Upper lobe of left lung (tissue), 6 donors: ENCODE measurements around the gene GNB2. TPM values are rescaled to one million over a fixed set of nuclear protein-coding genes. Genes with fewer than 3 reads are reported as not detected.

Experiments
- ATAC-seq, 2 donors: fragments of 200-7000 bp; cut with Tn5 transposase; one replicate each; pipeline ENCODE4 v1.9.1; 2022; ENCODE audit warnings: mild to moderate bottlenecking in 2 of 2, moderate library complexity in 2 of 2; ENCODE audit not compliant: low FRiP score in 2 of 2
- DNase-seq, 2 donors: peaks; one replicate each; pipeline ENCODE4 v3.0.0-alpha.2; 2019 to 2020
- H3K27ac ChIP-seq, 4 donors: fragments of 200-600 bp; sonication (generic); one replicate each; pipeline ENCODE4 v1.5.1; 2016 to 2019
- H3K27me3 ChIP-seq, 4 donors: fragments of 200-600 bp; sonication (generic); one replicate each; pipeline ENCODE4 v1.5.1; 2017 to 2019
- H3K36me3 ChIP-seq, 4 donors: fragments of 200-600 bp; sonication (generic); one replicate each; pipeline ENCODE4 v1.5.1; 2016 to 2019
- H3K4me1 ChIP-seq, 4 donors: fragments of 200-600 bp; sonication (generic); one replicate each; pipeline ENCODE4 v1.5.1; 2018 to 2019
- H3K4me3 ChIP-seq, 4 donors: fragments of 200-600 bp; sonication (generic); one replicate each; pipeline ENCODE4 v1.5.1; 2017 to 2019; ENCODE audit warnings: mild to moderate bottlenecking in 2 of 4, moderate library complexity in 1 of 4
- H3K9me3 ChIP-seq, 4 donors: fragments of 200-600 bp; sonication (generic); one replicate each; pipeline ENCODE4 v1.5.1; 2018 to 2019
- EP300 ChIP-seq, 4 donors: sonication (generic); formaldehyde crosslinking; IDR thresholded peaks; one replicate each; pipeline ENCODE4 v1.5.1; 2017; ENCODE audit warnings: antibody characterized with exemption in 4 of 4, control low read depth in 2 of 4
- POLR2A ChIP-seq, 4 donors: fragments of 450-650 bp; IDR thresholded peaks; one replicate each; pipeline ENCODE4 v1.5.1; 2016 to 2017; ENCODE audit warnings: antibody characterized with exemption in 4 of 4, mild to moderate bottlenecking in 2 of 4
- POLR2AphosphoS5 ChIP-seq, 2 donors: sonication (generic); formaldehyde crosslinking; IDR thresholded peaks; one replicate each; pipeline ENCODE4 v1.5.1; 2017; ENCODE audit warnings: antibody characterized with exemption in 2 of 2
- WGBS, 2 donors: methylation state at CpG; one replicate each; pipeline ENCODE4 v1.1.5; 2017 to 2018; 5-methylcytosine and 5-hydroxymethylcytosine counted together
- total RNA-seq, 6 donors: library from RNA; depleted of rRNA in 4 of 6; stranded (reverse); fragments of >200 nt in 4 of 6; gene quantifications; one replicate each; pipeline versions ENCODE4 v1.1.0 to v1.2.1, GENCODE V29; 2016 to 2021
- TF ChIP-seq, protein P1 (sequence below), 6 experiments: fragments of 450-650 bp in 4 of 6; fragments of 200-600 bp in 2 of 6; sonication (generic) in 2 of 6; IDR thresholded peaks; one replicate each; pipeline ENCODE4 v1.5.1; 2016 to 2019; ENCODE audit warnings: antibody characterized with exemption in 6 of 6
- donor health status: DM: no; HTN: no; CAD: no; lungs with moderate emphysema.
- donor health status: DM: no; HTN: yes; CAD: no; lungs with severe emphysema.

GNB2 gene
- total RNA-seq, 6 donors from 2014 or later, result 153 to 291 (median 278) TPM

DNA sequence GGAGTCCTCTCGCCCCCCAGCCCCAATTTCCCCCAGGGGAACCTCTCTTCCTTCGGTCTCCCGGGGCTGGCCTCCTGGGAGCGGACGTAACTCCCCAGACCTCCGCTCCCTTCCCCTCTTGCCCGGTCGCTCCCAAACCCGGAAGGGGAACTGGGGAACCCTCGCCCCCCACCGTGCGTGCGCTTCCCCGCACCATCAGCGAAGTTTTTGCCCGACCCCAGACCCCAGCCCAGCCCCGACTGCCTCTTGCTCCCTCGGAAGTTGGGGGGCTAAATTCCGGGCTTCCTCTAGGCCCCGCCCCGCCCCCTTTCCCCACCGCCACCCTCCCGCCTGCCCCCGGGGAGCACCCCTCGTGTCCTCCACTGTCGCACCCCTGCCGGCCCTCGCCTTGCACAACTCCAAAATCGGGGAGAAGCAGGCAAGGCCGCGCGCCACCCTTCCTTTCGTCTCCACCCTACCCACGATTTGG is 436 bp downstream of the GNB2 start:
- Histone ChIP-seq H3K27me3 (no peaks in the 10 kb centered on the region), H3K4me1 (peaks cover 6 to 39% (median 20%) of the 10 kb centered on the region in 4 donors), H3K36me3 (peaks cover 21 to 28% (median 27%) of the 10 kb centered on the region in 4 donors), H3K4me3 (peak overlapping the region; percentile 87 to 96 (median 94)), H3K9me3 (no peaks in the 10 kb centered on the region), H3K27ac (peak overlapping the region; percentile 97 to 100 (median 100))
- DNase-seq (peak in 1 of 2 donors; percentile 88), ATAC-seq (peak in 1 of 2 donors; percentile 1)
- TF ChIP-seq EP300 (IDR thresholded peaks at IDR 0.05) (no peak), POLR2A (IDR thresholded peaks at IDR 0.05) (no peak), POLR2AphosphoS5 (IDR thresholded peaks at IDR 0.05) (no peak)
- TF ChIP-seq, protein P1, sequence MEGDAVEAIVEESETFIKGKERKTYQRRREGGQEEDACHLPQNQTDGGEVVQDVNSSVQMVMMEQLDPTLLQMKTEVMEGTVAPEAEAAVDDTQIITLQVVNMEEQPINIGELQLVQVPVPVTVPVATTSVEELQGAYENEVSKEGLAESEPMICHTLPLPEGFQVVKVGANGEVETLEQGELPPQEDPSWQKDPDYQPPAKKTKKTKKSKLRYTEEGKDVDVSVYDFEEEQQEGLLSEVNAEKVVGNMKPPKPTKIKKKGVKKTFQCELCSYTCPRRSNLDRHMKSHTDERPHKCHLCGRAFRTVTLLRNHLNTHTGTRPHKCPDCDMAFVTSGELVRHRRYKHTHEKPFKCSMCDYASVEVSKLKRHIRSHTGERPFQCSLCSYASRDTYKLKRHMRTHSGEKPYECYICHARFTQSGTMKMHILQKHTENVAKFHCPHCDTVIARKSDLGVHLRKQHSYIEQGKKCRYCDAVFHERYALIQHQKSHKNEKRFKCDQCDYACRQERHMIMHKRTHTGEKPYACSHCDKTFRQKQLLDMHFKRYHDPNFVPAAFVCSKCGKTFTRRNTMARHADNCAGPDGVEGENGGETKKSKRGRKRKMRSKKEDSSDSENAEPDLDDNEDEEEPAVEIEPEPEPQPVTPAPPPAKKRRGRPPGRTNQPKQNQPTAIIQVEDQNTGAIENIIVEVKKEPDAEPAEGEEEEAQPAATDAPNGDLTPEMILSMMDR (IDR thresholded peaks at IDR 0.05), result no peak
- WGBS, 2 donors, result 0 to 2% methylated on average over 4 to 15 of the region's 34 CpGs

DNA sequence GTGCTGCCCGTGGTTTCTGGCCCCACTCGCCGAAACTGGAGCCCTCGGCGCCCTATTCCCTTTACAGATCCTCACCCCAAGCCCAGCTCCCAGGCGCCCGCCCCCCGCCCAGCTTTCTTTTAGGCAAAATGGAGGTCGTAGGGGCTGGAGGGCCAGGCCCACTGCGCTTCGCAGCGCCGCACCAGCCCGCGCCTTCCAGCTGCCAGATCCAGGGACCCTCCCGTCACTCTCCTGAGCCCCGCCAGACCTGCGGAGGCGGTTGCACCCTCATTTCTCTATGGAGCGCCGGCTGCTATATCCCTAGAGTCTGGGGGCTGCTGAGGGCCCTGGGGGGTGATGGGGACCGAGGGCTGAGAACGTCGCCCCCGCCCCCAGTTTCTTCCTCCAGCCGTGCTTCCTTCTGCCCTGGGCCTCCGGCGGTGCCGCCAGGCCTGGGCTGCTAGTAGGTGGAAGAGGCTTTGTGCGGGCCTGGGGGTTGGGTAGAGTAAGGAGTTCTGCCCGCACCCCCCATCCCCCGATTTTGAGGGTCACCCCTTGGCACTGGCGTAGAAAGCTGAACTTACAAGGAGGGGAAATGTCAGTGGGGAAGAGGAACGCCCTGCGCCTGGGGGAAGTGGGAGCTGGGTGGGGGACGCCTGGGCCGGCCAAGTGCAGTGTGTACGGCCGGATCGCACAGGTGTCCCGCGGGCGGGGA is 1.0 kb downstream of the GNB2 start:
- 1% methylated on average over 23 of the region's 43 CpGs for WGBS, 2 donors
- peaks cover 21 to 34% (median 33%) of the 10 kb centered on the region in 4 donors for H3K36me3 ChIP-seq
- peak in 1 of 2 donors; percentile 87 for DNase-seq
- ATAC-seq, result no peak
- peak overlapping the region; percentile 97 to 100 (median 100) for H3K27ac ChIP-seq
- peak overlapping the region; percentile 87 to 96 (median 94) for H3K4me3 ChIP-seq
- H3K27me3 ChIP-seq, result no peaks in the 10 kb centered on the region
- H3K9me3 ChIP-seq, result no peaks in the 10 kb centered on the region
- TF ChIP-seq EP300 (IDR thresholded peaks at IDR 0.05) (no peak), POLR2A (IDR thresholded peaks at IDR 0.05) (no peak), POLR2AphosphoS5 (IDR thresholded peaks at IDR 0.05) (no peak)
- TF ChIP-seq, protein P1 (IDR thresholded peaks at IDR 0.05), result no peak
- H3K4me1 ChIP-seq, result peaks cover 11 to 43% (median 24%) of the 10 kb centered on the region in 4 donors

DNA sequence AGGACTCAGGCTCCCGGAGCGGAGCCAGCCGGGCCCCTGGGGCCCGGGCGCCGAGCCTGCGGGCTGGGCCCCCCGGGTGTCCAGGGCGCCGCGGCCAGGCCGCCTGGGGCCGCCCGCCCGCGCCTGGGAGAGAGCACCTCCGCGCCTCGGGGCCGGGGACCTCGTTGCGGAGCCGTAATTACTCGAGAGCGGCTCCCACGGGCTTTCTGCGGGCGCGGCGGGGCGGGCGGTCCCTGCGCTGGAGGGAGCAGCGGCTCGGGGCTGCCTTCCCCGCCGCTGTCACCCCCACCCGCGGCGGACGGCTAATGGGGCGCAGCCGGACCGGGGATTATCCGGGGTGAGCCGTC is 1.5 kb downstream of the GNB2 start:
- H3K9me3 ChIP-seq, result no peaks in the 10 kb centered on the region
- peak in 1 of 2 donors; percentile 91 for DNase-seq
- 0% methylated on average over 22 of the region's 46 CpGs; no CpG with 5 or more reads in 1 of the 2 donors for WGBS, 2 donors

DNA sequence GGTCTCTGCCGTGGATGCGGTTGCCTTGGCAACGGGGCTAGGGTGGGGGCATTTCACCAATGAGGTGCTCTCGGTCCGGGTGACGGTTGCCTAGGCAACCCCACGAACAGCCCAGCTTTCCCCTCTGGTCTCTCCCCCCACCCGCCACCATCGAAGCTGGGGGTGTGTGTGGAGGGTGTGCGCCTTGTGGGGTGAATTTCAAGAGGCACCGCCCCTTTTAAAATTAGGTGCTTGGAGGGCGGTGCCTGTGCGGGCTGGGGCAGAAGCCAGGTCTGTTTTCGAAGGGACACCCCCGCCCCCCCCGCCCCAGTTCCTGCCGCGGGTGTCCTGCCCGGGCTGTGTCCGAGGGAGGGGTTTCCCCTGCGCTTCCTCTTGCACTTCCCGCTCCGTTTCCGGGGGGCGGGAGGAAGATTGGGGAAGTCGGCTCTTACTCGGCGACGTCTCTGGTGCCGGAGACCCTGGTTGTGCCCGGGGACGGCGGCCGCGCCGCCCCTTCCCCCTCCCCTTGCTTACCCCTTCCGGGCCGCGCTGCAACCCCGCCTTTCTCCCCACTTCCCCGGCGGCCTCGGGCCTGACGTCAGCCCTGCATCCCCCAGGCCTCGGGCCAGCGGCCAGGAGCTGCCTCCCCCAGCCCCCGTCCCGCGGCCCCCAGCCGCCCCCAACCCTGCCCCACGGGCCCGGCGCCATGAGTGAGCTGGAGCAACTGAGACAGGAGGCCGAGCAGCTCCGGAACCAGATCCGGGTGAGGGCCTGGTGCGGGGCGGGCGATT is 2.2 kb downstream of the GNB2 start:
- Histone ChIP-seq H3K9me3 (no peaks in the 10 kb centered on the region), H3K36me3 (peaks cover 21 to 46% (median 40%) of the 10 kb centered on the region in 4 donors), H3K4me3 (peak overlapping the region; percentile 87 to 96 (median 94)), H3K4me1 (peaks cover 15 to 43% (median 27%) of the 10 kb centered on the region in 4 donors), H3K27ac (peak overlapping the region; percentile 97 to 100 (median 100)), H3K27me3 (no peaks in the 10 kb centered on the region)
- ATAC-seq (peak; percentile 19 to 57), DNase-seq (peak; percentile 92 to 95)
- 0 to 1% methylated on average over 3 to 49 of the region's 59 CpGs for whole genome bisulfite sequencing, 2 donors
- TF ChIP-seq POLR2AphosphoS5 (IDR thresholded peaks at IDR 0.05), result peak; percentile 78
- TF ChIP-seq, protein P1 (IDR thresholded peaks at IDR 0.05), result no peak
- no peak for TF ChIP-seq EP300 (IDR thresholded peaks at IDR 0.05)
- peak in 1 of 4 donors; percentile 51 for TF ChIP-seq POLR2A (IDR thresholded peaks at IDR 0.05)

More for the DNA sequence above, 1.5 kb downstream of the GNB2 start:
- Histone ChIP-seq H3K4me1 (peaks cover 15 to 43% (median 27%) of the 10 kb centered on the region in 4 donors), H3K36me3 (peaks cover 21 to 39% (median 36%) of the 10 kb centered on the region in 4 donors), H3K4me3 (peak overlapping the region; percentile 87 to 96 (median 94)), H3K27ac (peak overlapping the region; percentile 97 to 100 (median 100)), H3K27me3 (no peaks in the 10 kb centered on the region)
- no peak for ATAC-seq
- TF ChIP-seq, protein P1 (IDR thresholded peaks at IDR 0.05), result no peak
- TF ChIP-seq POLR2A (IDR thresholded peaks at IDR 0.05), result no peak
- TF ChIP-seq EP300 (IDR thresholded peaks at IDR 0.05), result no peak
- no peak for TF ChIP-seq POLR2AphosphoS5 (IDR thresholded peaks at IDR 0.05)
